Neural crest cell (in vitro differentiated cells): Measurements from ENCODE around the gene GUCY1A2. TPM values are rescaled to one million over a fixed set of nuclear protein-coding genes. Genes with fewer than 3 reads are reported as not detected.

Experiments used
- DNase-seq: peaks from one replicate; pipeline ENCODE4 v3.0.0; 2021; ENCODE audit warnings: low read depth, mixed read lengths, low spot score
- H3K27ac Mint-ChIP-seq: one replicate; pipeline ENCODE4 v1.8.0; 2021; ENCODE audit warnings: mild to moderate bottlenecking, mixed read lengths; ENCODE audit not compliant: unreplicated experiment
- H3K27me3 Mint-ChIP-seq: 2 replicates; pipeline ENCODE4 v1.8.0; 2021; ENCODE audit warnings: low read depth, mild to moderate bottlenecking, mixed read lengths
- H3K36me3 Mint-ChIP-seq: 2 replicates; pipeline ENCODE4 v1.8.0; 2021; ENCODE audit warnings: low read depth, mild to moderate bottlenecking, mixed read lengths
- H3K4me1 Mint-ChIP-seq: 2 replicates; pipeline ENCODE4 v1.8.0; 2021; ENCODE audit warnings: mixed read lengths
- H3K4me3 Mint-ChIP-seq: one replicate; pipeline ENCODE4 v1.8.0; 2021; ENCODE audit warnings: mild to moderate bottlenecking, mixed read lengths
- H3K9me3 Mint-ChIP-seq: 2 replicates; pipeline ENCODE4 v1.8.0; 2021; ENCODE audit warnings: mixed read lengths
- total RNA-seq: library from RNA; stranded (reverse); gene quantifications from 2 replicates; pipeline ENCODE4 v1.2.1, GENCODE V29; 2021
- TF ChIP-seq, protein P1 (sequence below): fragments of 200-600 bp; sonication (generic); conservative IDR thresholded peaks from 2 replicates; pipeline ENCODE4 v1.5.0; 2021; ENCODE audit warnings: antibody characterized with exemption, mild to moderate bottlenecking

GUCY1A2 gene
- total RNA-seq, 1 donor from 2014 or later = 4.0 TPM

DNA sequence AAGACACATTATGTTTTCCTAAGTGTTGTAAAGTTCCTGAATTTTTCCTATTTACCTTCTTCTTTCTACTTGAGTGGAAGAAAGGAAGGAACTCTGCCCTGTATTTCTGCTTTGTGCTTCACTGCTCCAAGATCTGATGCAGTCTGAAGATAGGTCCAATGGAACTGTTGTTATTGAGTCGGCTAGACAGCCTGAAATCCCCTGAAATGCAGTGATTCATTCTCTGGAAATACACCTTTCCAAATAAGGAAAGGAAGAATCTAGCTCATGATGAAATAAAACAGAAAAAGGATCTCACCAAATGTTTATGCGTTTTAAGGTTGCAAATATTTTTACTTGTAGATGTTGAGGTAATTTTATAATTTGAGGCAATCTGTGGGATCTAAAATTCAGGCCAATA, 322.8 kb downstream of the GUCY1A2 start:
- Mint-ChIP-seq H3K36me3 (no peaks in the 10 kb centered on the region), H3K27me3 (no peaks in the 10 kb centered on the region), H3K27ac (no peak overlapping the region), H3K9me3 (no peaks in the 10 kb centered on the region), H3K4me3 (no peak overlapping the region), H3K4me1 (no peaks in the 10 kb centered on the region)
- TF ChIP-seq, protein P1, sequence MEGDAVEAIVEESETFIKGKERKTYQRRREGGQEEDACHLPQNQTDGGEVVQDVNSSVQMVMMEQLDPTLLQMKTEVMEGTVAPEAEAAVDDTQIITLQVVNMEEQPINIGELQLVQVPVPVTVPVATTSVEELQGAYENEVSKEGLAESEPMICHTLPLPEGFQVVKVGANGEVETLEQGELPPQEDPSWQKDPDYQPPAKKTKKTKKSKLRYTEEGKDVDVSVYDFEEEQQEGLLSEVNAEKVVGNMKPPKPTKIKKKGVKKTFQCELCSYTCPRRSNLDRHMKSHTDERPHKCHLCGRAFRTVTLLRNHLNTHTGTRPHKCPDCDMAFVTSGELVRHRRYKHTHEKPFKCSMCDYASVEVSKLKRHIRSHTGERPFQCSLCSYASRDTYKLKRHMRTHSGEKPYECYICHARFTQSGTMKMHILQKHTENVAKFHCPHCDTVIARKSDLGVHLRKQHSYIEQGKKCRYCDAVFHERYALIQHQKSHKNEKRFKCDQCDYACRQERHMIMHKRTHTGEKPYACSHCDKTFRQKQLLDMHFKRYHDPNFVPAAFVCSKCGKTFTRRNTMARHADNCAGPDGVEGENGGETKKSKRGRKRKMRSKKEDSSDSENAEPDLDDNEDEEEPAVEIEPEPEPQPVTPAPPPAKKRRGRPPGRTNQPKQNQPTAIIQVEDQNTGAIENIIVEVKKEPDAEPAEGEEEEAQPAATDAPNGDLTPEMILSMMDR = no peak
- DNase-seq = no peak

DNA sequence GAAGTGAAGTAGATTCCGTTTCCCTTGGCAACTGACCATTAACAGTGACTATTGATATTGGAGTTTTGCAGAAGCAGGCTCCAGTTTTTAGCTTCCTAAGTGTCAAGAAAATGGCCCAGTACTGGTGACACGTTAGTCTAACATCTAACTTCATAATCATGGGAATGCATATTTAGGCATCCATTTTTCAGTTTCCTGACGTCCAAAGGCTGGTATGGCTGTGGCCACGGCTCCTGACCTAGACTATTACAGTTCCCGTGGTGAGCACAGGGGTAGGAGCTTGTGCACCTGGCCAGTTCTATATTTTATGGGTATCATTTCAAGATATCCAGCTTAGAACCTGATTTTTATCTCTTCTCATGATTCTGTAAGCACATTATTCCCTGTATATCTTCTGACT, 323.8 kb downstream of the GUCY1A2 start:
- Mint-ChIP-seq H3K9me3 (no peaks in the 10 kb centered on the region), H3K4me1 (no peaks in the 10 kb centered on the region), H3K27me3 (no peaks in the 10 kb centered on the region), H3K4me3 (no peak overlapping the region), H3K27ac (no peak overlapping the region), H3K36me3 (no peaks in the 10 kb centered on the region)
- TF ChIP-seq, protein P1 = no peak
- no peak for DNase-seq

- H3K27ac Mint-ChIP-seq = no peak overlapping the region
- no peaks in the 10 kb centered on the region for H3K9me3 Mint-ChIP-seq
- TF ChIP-seq, protein P1 = no peak
- no peaks in the 10 kb centered on the region for H3K4me1 Mint-ChIP-seq
- H3K27me3 Mint-ChIP-seq = no peaks in the 10 kb centered on the region
- H3K36me3 Mint-ChIP-seq = no peaks in the 10 kb centered on the region
- no peak for DNase-seq
- no peak overlapping the region for H3K4me3 Mint-ChIP-seq
Observed at GRCh38 chr11:106691807-106692365, 326.4 kb downstream of the GUCY1A2 start.

DNA sequence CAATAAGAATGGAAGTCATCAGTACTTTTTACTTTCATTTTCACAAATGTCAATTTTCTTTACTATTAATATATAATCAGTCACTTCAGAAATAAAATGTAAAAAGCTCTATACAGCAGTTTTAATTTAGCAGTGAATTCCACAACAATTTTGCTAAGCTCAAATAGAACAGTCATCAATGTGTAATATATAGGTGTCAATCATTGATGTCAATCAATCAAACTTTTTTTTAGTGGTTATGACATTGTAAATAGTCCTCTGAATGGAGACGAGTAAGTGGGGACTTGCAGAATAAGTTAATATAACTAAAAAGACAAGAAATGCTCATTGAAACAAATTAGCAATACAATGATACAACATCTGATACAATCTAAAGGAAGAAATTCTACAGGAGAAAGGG, 327.4 kb downstream of the GUCY1A2 start:
- no peak for DNase-seq
- no peaks in the 10 kb centered on the region for H3K36me3 Mint-ChIP-seq
- H3K9me3 Mint-ChIP-seq = no peaks in the 10 kb centered on the region
- H3K27ac Mint-ChIP-seq = no peak overlapping the region
- no peak overlapping the region for H3K4me3 Mint-ChIP-seq
- TF ChIP-seq, protein P1 = no peak
- no peaks in the 10 kb centered on the region for H3K27me3 Mint-ChIP-seq
- no peaks in the 10 kb centered on the region for H3K4me1 Mint-ChIP-seq

DNA sequence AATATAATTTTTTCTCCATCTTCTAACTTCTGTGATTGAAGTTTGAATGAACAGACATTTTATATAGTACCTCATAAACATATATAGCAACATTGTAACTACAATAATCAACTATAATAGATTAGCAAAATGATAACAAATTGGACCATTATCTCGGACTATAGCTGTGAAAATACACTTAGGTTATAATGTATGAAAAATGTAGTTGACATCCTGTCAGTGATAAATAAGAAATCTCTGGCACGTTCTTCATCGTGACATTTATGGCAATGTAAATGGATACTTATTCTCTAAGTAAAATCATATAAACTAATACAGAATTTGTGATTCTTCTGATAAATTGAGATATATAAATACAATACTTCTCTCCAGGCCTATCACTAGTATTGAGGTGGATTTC, 333.3 kb downstream of the GUCY1A2 start:
- Mint-ChIP-seq H3K4me1 (peaks cover 5% of the 10 kb centered on the region), H3K4me3 (no peak overlapping the region), H3K9me3 (no peaks in the 10 kb centered on the region), H3K27me3 (no peaks in the 10 kb centered on the region), H3K36me3 (no peaks in the 10 kb centered on the region), H3K27ac (no peak overlapping the region)
- TF ChIP-seq, protein P1 = no peak
- no peak for DNase-seq
